Muscle of leg (tissue), 11 donors: ENCODE results near the gene LIN28A. TPM values are rescaled to one million over a fixed set of nuclear protein-coding genes. Genes with fewer than 3 reads are reported as not detected.

Experiments
- DNase-seq: peaks from one replicate; pipeline ENCODE4 v3.0.0; 2013
- H3K27ac ChIP-seq: one replicate; pipeline ENCODE4 v1.5.1; 2013; ENCODE audit warnings: mild to moderate bottlenecking, low read length, control low read depth
- H3K27me3 ChIP-seq: one replicate; pipeline ENCODE4 v1.6.1; 2013; ENCODE audit warnings: low read length; ENCODE audit not compliant: control insufficient read depth, insufficient read depth
- H3K36me3 ChIP-seq: one replicate; pipeline ENCODE4 v1.6.1; 2013; ENCODE audit warnings: low read length; ENCODE audit not compliant: control insufficient read depth, insufficient read depth
- H3K4me1 ChIP-seq: one replicate; pipeline ENCODE4 v1.6.1; 2013; ENCODE audit warnings: low read length; ENCODE audit not compliant: control insufficient read depth, insufficient read depth
- H3K4me3 ChIP-seq: one replicate; pipeline ENCODE4 v1.5.1; 2013; ENCODE audit warnings: low read length, control low read depth
- H3K9me3 ChIP-seq: replicated peaks from 2 replicates; pipeline ENCODE4 v1.6.1; 2013; ENCODE audit warnings: low read depth, low read length; ENCODE audit not compliant: control insufficient read depth
- WGBS: methylation state at CpG from one replicate; pipeline ENCODE4 v1.1.5; 2013; ENCODE audit warnings: missing lambda C conversion rate; ENCODE audit not compliant: insufficient coverage; 5-methylcytosine and 5-hydroxymethylcytosine counted together
- polyA plus RNA-seq, 8 donors: library from polyadenylated mRNA; unstranded; fragments of 120-200 nt; gene quantifications; one replicate each; pipeline versions ENCODE4 v1.2.1 to v1.2.3, GENCODE V29; 2013; ENCODE audit warnings: inconsistent platforms in 1 of 8, low replicate concordance in 1 of 8; ENCODE audit not compliant: insufficient read length in 8 of 8, insufficient read depth in 1 of 8
- total RNA-seq: library from RNA; stranded (reverse); fragments of 120-200 nt; gene quantifications from one replicate; pipeline ENCODE4 v1.2.4, GENCODE V29; 2013

LIN28A gene
- total and polyA plus RNA-seq, 9 donors = 0.03 to 0.04 (median 0.04) TPM; not detected in 6

GRCh38 chr1:26432793-26433192, 22.2 kb downstream of the LIN28A start:
- H3K27ac ChIP-seq = peak overlapping the region; percentile 87
- H3K4me3 ChIP-seq = peak overlapping the region; percentile 69
- peaks cover 5% of the 10 kb centered on the region for H3K27me3 ChIP-seq
- H3K4me1 ChIP-seq = peaks cover 11% of the 10 kb centered on the region
- no peak for DNase-seq
- WGBS = 50% methylated on average over 1 of the region's 3 CpGs
- H3K36me3 ChIP-seq = peaks cover 16% of the 10 kb centered on the region
- no peaks in the 10 kb centered on the region for H3K9me3 ChIP-seq

DNA sequence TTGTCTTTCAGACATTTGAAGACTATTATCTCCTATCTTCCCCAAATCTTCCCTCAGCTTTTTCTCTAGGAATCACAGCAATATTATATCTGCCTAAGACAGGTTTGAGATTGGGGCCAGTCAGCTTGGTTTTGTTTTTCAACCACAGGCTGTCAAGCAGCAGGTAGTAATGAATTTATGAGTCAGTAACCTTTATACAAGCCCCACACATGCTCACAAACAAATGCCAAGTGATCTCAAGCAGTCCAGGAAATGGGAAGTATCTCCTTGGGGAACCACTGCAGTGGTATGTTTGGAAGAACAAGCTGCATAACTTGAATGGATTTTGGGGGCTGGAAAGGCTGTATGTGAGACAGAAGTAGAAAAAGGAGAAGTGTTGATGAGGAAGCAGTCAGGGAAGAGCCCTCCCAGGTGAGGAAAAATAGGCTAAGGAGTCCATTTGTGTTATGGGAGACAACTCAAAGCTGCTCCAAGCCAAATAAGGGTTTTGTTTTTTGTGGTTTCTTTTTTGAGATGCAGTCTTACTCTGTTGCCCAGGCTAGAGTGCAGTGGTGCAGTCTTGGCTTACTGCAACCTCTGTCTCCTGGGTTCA, 23.6 kb downstream of the LIN28A start:
- Histone ChIP-seq H3K4me3 (no peak overlapping the region), H3K4me1 (peaks cover 11% of the 10 kb centered on the region), H3K27me3 (peaks cover 5% of the 10 kb centered on the region), H3K27ac (no peak overlapping the region), H3K36me3 (peaks cover 25% of the 10 kb centered on the region), H3K9me3 (no peaks in the 10 kb centered on the region)
- DNase-seq = no peak

DNA sequence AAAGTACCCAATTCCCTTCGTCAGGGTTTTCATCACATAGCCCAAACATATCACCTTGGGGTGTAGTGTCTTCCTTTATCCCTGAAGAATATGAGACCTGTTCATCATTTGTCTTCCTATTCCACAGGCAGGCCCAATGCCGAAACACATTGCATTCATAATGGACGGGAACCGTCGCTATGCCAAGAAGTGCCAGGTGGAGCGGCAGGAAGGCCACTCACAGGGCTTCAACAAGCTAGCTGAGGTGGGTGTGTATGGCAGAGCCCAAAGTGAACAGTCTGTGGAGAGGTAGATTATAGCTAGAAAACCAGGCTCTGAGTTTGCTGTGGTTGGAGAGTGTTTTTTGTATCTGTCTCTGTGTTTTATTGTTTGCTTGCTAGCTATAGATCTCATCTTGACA, 27.4 kb downstream of the LIN28A start:
- Histone ChIP-seq H3K4me3 (no peak overlapping the region), H3K9me3 (no peaks in the 10 kb centered on the region), H3K4me1 (peaks cover under 1% of the 10 kb centered on the region), H3K27me3 (no peaks in the 10 kb centered on the region), H3K27ac (no peak overlapping the region), H3K36me3 (peaks cover 54% of the 10 kb centered on the region)
- no peak for DNase-seq
- 94% methylated on average over 5 of the region's 6 CpGs for WGBS

GRCh38 chr1:26440259-26440658, 29.6 kb downstream of the LIN28A start:
- H3K27me3 ChIP-seq = no peaks in the 10 kb centered on the region
- no peak overlapping the region for H3K27ac ChIP-seq
- H3K36me3 ChIP-seq = peaks cover 71% of the 10 kb centered on the region
- H3K4me1 ChIP-seq = no peaks in the 10 kb centered on the region
- no peaks in the 10 kb centered on the region for H3K9me3 ChIP-seq
- H3K4me3 ChIP-seq = no peak overlapping the region
- WGBS = no CpG with 5 or more reads among the region's 2 CpGs
- DNase-seq = no peak

DNA sequence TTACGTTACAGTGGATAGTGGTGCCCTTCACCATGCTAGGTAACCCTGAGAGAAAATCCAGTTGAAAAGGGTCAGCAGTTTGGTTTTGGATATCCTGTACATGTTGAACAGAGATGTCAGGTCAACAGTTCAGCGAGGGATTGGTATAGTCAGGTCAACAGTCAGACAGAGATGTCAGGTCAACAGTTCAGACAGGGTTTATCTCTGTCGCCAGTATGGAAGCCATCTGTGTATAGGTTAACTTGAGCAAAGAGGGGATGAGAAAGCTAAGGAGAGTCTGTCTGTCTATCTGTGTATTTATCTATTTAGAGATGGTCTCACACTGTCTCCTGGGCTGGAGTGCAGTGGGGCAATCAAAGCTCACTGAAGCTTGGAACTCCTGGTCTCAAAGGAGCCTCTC, 39.3 kb downstream of the LIN28A start:
- DNase-seq = no peak
- Histone ChIP-seq H3K27me3 (no peaks in the 10 kb centered on the region), H3K4me3 (no peak overlapping the region), H3K4me1 (no peaks in the 10 kb centered on the region), H3K36me3 (peaks cover 58% of the 10 kb centered on the region), H3K27ac (no peak overlapping the region), H3K9me3 (no peaks in the 10 kb centered on the region)
- 85% methylated on average over 3 of the region's 3 CpGs for WGBS

DNA sequence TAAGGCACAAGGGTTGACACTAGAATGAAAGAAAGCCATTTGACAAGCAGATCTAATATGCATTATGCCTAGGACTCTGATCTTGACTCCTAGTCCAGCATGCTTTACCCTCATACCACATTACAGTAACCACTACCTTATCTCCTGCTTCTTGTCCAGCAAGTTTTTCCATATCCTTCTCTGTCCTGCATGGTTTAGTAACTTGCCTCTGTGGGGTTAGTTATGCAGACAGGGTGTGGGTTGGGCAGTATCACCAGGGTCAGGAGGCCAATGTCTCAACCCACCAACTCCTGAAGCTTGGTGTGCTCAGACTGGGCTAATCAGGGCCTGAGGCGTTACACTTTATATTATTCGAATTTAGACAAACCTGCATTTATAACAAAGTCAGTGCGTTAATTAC, 40.3 kb downstream of the LIN28A start:
- WGBS = no CpG with 5 or more reads among the region's 3 CpGs
- Histone ChIP-seq H3K27ac (no peak overlapping the region), H3K36me3 (peaks cover 59% of the 10 kb centered on the region)

DNA sequence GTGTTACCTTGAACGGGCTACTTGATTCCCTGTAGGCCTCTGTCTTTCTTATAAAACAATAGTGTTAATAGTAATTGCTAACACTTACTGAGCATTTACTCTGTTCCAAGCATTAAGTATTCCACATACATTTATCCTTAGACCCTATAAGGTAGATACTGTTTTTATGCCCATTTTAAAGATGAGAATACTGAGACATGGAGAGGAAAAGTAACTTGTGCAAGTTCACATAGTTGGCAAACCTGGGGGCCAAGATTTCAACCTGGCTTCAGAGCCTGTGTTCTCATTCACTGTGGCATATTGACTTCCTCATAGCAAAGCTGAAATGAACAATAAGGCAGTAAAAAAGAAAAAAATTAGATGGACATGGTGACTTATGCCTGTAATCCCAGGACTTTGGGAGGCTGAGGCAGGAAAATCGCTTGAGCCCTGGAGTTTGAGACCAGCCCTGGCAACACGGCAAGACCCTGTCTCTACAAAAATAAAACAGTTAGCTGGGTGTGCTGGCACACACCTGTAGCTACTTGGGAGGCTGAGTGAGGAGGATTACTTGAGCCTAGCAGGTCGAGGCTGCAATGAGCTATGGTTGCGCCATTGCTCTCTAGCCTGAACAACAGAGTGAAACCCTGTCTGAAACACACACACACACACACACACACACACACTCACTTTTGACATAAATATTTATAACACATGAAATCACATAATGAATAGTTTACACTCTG, 42.0 kb downstream of the LIN28A start:
- H3K36me3 ChIP-seq = peaks cover 48% of the 10 kb centered on the region
- 86% methylated on average over 2 of the region's 5 CpGs for WGBS

More for the DNA sequence above, 40.3 kb downstream of the LIN28A start:
- Histone ChIP-seq H3K4me1 (no peaks in the 10 kb centered on the region), H3K27me3 (no peaks in the 10 kb centered on the region), H3K9me3 (no peaks in the 10 kb centered on the region), H3K4me3 (no peak overlapping the region)
- DNase-seq = no peak

DNA sequence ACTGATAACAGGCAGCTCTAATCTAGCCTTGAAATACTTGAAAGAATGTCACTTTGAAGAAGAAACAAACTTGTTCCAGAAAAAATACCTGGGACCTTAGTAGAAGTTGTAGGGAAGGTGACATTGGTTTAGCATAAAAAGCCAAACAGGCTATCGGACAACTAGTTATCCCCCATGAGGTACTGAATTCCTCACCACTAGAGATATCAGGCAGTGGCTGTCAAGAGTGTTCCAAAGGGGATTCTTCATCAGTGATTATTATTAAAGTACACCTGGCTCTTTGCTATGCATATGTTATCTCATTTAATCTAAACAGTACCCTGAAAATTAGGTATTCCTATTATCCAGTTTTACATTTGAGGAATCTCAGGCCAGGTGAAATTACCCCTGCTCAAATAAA, 48.5 kb downstream of the LIN28A start:
- Histone ChIP-seq H3K9me3 (no peaks in the 10 kb centered on the region), H3K4me3 (no peak overlapping the region), H3K4me1 (no peaks in the 10 kb centered on the region), H3K27me3 (no peaks in the 10 kb centered on the region), H3K36me3 (peaks cover 47% of the 10 kb centered on the region), H3K27ac (no peak overlapping the region)
- WGBS = no CpG with 5 or more reads among the region's 1 CpG
- no peak for DNase-seq

More for the DNA sequence above, 42.0 kb downstream of the LIN28A start:
- H3K27me3 ChIP-seq = no peaks in the 10 kb centered on the region
- H3K4me3 ChIP-seq = no peak overlapping the region
- H3K9me3 ChIP-seq = no peaks in the 10 kb centered on the region
- DNase-seq = no peak
- no peaks in the 10 kb centered on the region for H3K4me1 ChIP-seq
- H3K27ac ChIP-seq = no peak overlapping the region

DNA sequence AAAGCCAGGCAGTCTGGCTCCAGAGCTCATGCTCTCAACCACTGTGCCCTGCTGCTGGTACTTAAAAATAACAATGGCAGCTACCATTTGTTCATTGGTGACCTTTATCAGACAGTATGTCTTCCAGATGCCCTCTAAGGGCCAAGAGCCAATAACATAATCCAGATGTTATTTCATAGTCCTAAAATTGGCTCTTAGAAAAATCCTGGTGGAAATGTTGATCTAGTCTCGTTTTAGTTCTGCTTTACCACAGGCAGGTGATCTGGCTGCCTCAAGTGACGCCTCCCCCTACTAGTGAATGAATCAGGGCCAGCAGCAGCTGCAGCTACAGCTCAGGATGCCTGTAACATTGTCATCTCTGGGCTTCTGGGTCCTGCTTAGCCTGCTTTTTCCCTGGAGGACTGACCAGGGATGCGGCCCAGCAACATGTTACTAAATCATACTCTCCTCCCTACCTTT, 49.0 kb downstream of the LIN28A start:
- DNase-seq = no peak
- no peak overlapping the region for H3K27ac ChIP-seq
- no peak overlapping the region for H3K4me3 ChIP-seq
- H3K36me3 ChIP-seq = peaks cover 50% of the 10 kb centered on the region
- H3K4me1 ChIP-seq = no peaks in the 10 kb centered on the region
- 48% methylated on average over 3 of the region's 3 CpGs for WGBS
- H3K9me3 ChIP-seq = no peaks in the 10 kb centered on the region
- no peaks in the 10 kb centered on the region for H3K27me3 ChIP-seq

DNA sequence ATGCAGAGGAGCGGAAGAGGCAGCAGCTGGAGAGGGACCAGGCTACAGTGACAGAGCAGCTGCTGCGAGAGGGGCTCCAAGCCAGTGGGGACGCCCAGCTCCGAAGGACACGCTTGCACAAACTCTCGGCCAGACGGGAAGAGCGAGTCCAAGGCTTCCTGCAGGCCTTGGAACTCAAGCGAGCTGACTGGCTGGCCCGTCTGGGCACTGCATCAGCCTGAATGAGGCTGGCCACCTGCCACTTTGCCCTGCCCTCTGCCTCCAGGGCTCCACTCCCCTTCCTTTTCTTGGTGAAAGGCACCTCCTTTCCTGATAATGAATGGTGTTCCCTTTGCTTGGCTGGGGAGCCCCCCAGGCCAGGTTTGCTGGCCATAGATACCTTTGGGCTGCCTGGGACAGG, 58.3 kb downstream of the LIN28A start:
- no peak overlapping the region for H3K4me3 ChIP-seq
- H3K36me3 ChIP-seq = peaks cover 55% of the 10 kb centered on the region
- no peaks in the 10 kb centered on the region for H3K27me3 ChIP-seq
- no peaks in the 10 kb centered on the region for H3K9me3 ChIP-seq
- peaks cover 46% of the 10 kb centered on the region for H3K4me1 ChIP-seq
- DNase-seq = peak; percentile 78
- peak overlapping the region; percentile 68 for H3K27ac ChIP-seq
- 70% methylated on average over 10 of the region's 10 CpGs for WGBS
